Stimulated activated CD4-positive, alpha-beta T cell treated with anti-CD3 and anti-CD28 coated beads, Interleukin-2, amount 100 ng/mL, for 48 hours (primary cell): ENCODE measurements around the gene LPCAT4.

Experiments used
- DNase-seq, 2 donors: peaks; one replicate each; pipeline ENCODE4 v3.0.0-alpha.2; 2020

The LPCAT4 gene

DNA sequence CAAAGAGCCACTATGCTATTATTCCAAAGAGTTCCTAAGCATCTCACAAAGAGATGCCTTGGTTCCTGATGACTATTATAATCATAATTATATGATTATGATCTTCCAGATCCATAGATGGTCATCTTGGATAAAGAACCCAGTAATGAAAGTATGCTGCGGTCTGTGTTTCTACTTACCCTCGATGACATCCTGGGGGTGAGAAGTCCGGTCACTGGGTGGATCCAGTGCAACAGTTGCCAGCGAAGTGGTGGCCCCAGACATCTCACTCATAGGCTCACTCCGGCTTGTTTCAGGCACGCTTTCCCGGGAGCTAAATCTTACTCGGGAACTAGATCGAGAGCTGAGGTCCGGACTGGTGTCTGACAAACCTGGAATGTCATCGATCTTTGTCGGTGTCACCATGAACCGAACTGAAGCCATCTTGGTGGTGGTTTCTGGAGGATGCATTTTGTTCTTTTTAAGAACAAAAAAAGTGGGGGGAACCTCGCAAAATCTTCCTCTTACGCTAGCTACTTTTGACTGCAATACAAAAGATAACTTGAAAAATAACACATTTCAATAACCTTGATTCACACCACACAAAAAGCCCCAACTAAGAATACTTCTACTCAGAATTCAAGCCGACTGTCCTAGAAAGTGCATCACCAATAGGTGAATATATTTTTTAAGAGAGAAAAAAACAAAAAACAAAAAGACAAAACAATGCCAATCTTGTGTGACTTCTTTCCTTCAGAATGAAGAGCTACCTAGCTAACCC is 30.6 kb downstream of the LPCAT4 start:
- no peak for DNase-seq

DNA sequence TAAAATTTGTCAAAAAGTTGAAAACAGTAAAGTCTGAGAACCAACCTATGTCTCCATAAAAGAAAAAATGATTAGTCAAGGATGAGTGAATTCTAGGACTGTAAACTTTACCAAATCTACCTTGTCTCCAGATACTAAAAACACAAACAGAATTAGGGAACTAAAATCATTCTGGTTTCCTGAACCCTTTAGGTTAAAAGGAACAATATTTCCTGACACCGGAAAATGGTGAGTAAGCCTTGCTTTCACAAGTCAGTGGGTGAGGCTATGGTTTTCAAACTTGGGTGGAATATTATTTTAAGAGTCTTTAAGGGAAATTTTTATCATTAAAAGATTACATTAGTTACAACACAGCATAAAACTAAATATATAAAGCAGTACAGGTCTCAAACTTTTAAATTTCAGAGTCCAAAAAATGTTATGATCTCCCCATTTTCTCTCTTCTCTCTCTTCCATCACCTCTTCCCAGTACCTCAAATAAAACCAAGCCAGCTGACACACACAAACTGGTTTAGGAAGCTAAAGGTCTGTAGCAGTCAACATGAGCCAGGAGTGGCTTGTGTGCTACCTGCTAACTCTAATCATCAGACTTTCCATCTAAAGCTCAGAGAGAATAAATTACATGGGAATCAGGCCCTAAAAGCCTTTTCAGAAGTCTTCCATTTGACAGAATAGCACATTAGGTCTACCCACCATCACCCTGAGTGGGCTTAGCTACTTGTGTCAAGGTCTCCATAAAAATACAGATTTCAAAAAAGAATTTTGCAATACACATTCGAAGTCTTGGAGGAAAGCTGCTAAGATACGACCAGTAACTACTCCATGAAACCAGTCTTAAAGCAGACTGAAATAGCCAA is 31.6 kb downstream of the LPCAT4 start:
- no peak for DNase-seq

DNA sequence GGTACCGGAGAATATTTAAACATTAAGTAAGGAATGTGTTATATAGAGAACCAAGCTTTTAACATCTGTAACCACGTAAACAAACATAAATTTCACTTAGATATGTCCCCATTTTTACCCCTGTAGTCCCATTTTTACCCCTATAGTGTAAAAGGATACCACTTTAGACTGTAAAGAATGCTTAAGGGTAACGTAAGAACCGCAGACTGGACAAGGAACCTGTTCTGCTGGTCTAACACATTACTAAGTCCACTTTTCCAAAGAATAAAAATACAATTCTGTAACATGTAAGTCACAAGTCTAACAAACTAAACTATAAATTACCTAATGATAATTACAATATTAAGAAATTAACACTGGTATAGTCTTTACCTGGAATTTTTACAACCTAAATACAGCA is 32.3 kb downstream of the LPCAT4 start:
- no peak for DNase-seq

DNA sequence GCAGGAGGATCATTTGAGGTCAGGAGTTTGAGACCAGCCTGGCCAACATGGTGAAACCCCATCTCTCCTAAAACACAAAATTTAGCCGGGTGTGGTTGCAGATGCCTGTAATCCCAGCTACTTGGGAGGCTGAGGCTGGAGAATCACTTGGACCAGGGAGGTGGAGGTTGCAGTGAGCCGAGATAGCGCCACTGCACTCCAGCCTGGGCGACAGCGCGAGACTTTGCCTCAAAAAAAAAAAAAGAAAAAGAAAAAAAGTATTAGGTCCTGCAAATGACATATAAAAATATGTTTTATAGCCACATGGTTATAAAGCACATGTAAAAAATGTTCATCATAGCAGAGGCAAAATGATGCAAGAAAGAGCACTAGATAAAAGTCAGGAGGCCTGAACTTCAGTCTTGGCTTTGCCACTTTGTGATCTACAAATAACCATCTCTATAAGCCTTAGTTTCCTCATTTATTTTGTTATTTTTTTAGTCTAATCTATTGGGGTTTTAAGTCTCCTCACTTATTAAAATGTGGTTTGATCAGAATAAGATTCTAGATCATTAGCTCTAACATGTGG is 34.4 kb downstream of the LPCAT4 start:
- no peak for DNase-seq

DNA sequence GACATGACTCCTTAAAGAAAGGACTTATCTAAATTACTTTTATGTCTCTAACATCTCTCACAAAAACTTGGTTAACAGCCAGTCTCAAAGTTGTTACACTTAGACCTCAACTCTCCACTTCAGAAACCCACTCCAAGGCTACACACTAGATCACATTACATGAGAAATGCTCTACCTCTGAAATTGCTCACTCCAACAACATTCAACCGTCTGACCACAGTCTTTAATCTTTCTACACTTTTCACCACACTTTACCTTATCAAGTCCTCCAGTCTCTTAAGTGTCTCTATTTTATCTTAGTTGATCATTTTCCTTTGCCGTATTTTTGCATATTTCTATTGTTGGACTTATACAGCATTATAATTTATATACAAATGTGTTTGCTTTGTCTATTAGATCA is 35.2 kb downstream of the LPCAT4 start:
- no peak for DNase-seq

DNA sequence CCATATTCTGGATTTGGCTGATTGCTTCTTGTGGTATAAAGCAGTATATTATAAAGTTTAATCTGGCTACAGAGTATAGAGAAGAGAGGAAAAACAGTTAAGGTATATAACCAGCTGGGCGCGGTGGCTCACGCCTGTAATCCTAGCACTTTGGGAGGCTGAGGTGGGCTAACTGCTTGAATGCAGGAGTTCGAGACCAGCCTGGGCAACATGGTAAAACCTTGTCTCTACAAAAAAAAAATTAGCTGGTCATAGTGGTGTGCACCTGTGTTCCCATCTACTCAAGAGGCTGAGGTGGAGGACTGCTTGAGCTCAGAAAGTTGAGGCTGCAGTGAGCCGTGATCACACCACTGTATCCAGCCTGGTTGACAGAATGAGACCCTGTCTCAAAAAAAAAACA is 36.7 kb downstream of the LPCAT4 start:
- no peak for DNase-seq

DNA sequence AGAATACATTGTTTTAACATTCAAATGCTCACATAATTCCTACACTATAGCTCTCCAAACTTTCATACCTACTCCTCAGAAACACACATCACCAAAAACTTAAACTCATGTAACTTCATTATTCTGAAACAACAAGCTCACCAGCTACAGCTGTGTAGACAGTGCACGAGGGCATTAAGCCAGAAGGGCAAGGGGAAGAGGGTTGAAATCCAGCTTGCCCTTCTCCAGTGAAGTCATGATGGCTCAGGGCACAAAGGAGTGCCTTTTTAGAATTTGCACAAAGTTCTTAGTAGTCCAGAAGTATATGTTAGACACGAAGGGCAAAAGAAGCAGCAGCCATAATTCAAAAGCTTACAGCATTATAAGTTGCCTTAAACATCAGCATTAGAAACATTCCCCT is 38.0 kb downstream of the LPCAT4 start:
- no peak for DNase-seq

GRCh38 chr15:34327906-34328305 is 39.1 kb downstream of the LPCAT4 start:
- no peak for DNase-seq

DNA sequence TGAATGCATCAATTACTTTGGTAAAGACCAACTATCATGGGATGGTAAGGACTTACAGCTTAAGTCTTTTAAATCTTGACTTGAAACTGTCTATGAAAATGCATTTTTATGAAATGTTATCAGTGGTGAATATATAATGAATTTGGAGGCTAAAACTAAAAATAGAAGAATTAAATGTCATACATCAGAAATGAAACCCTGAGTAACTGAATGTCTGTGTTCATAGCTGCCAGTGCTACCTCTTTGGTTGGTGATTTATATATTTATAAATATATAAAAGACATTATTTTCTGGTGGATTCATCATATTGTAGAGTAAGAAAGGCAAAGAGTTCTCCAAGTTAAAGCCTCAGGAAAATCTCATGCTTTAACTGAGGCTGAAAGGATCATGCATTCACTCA is 41.6 kb downstream of the LPCAT4 start:
- DNase-seq = no peak

GRCh38 chr15:34324933-34325332 is 42.1 kb downstream of the LPCAT4 start:
- DNase-seq = no peak

DNA sequence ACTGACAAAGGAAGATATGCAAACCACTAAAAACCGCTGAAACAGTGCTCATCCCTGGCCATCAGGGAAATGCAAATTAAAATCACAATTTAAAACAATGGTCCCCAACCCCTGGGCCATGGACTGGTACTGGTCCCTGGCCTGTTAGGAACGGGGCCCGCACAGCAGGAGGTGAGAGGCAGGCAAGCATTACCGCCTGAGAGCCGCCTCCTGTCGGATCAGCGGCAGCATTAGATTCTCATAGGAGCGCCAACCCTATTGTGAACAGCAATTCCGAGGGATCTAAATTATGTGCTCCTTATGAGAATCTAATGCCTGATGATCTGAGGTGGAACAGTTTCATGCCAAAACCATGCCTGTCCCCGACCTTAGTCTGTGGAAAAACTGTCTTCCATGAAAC is 43.8 kb downstream of the LPCAT4 start:
- no peak for DNase-seq

GRCh38 chr15:34318277-34319079 is 48.5 kb downstream of the LPCAT4 start:
- no peak for DNase-seq

GRCh38 chr15:34314491-34315490 is 52.2 kb downstream of the LPCAT4 start:
- DNase-seq = no peak

GRCh38 chr15:34311563-34311962 is 55.4 kb downstream of the LPCAT4 start:
- DNase-seq = no peak
